Measurements from ENCODE around the gene ATP6V0A4.
"Not testable (repeated sequence)": the region's sequence is repeated elsewhere in the genome, so short reads cannot be mapped to it uniquely, and the experiment has no call there.

- TF ChIP-seq CTCF (IDR thresholded peaks at IDR 0.05 in 4 of 5, conservative IDR thresholded peaks at IDR 0.05 in 1 of 5); POLR2A (IDR thresholded peaks at IDR 0.05): not testable (repeated sequence)
Observed at GRCh38 chr7:138797046-138797445, 950 bp downstream of the ATP6V0A4 start.
